ENCODE results near the gene LTF. TPM values are rescaled to one million over a fixed set of nuclear protein-coding genes. Genes with fewer than 3 reads are reported as not detected.

Gene LTF
- total and polyA plus RNA-seq, 2 of the 13 experiments (the other 11 are each of a cell fraction or from before 2014, with no cell fraction given) = not detected

GRCh38 chr3:46496746-46497555 is 32.2 kb upstream of the LTF start:
- peaks cover 13% of the 10 kb centered on the region for H3K4me1 ChIP-seq (ENCODE audit: insufficient read depth, low read length)
- no peak overlapping the region for H3K4me3 ChIP-seq (replicated peaks in 1 of 3; ENCODE audit: insufficient read depth in 1 of 3, low read depth in 2 of 3, low read length in 3 of 3)
- FAIRE-seq (no peak), DNase-seq (ENCODE audit: low spot score) (no peak), ATAC-seq (peak; percentile 62)
- ChIA-PET POLR2A (no interaction called here), CTCF (ENCODE audit: low intra/inter-chr PET ratio, low total read pairs) (interaction anchor here (1.3 kb wide), 1 partner anchor 8 kb away, joined by 3 read pairs; no protein-coding TSS in a partner anchor)
- H3K79me2 ChIP-seq (ENCODE audit: insufficient read depth, low read length) = no peaks in the 10 kb centered on the region
- peaks cover 0 to 1% of the 10 kb centered on the region in 2 experiments; a peak in 1 of 5 replicates for H3K27me3 ChIP-seq (ENCODE audit: control insufficient read depth in 1 of 2, insufficient read depth in 2 of 2, low read length in 2 of 2)
- no TSS peak for BruUV-seq (replicated peaks)
- 13% methylated on average over 8 of the region's 9 CpGs for WGBS (ENCODE audit: low lambda C conversion rate)
- H2AFZ ChIP-seq (ENCODE audit: low read length) = no peak overlapping the region
- intact Hi-C loops (cut with micrococcal nuclease; ENCODE audit: unreplicated experiment) (no loop called here), in situ Hi-C loops (cut with HindIII; ENCODE audit: extremely low pct_ligation_motif_present, low pct_unique_long_range_greater_than_20kb) (no loop called here)
- no peaks in the 10 kb centered on the region for H3K36me3 ChIP-seq (replicated peaks in 1 of 2; ENCODE audit: control insufficient read depth in 1 of 2, insufficient read depth in 2 of 2, low read length in 2 of 2)
- H4K20me1 ChIP-seq (ENCODE audit: insufficient read depth, low read length) = 0 out of 2 replicates have a peak, but pooled peaks cover 3% of the 10 kb centered on the region
- no peak overlapping the region for H3K9ac ChIP-seq (ENCODE audit: insufficient read depth, low read depth, low read length)
- H3K9me3 ChIP-seq (ENCODE audit: low read length) = no peaks in the 10 kb centered on the region
- H3K27ac ChIP-seq (ENCODE audit: extremely low read length, insufficient read depth, low read length) = no peak overlapping the region
- H3K4me2 ChIP-seq (ENCODE audit: low read depth, low read length) = peak overlapping the region; percentile 34
- TF ChIP-seq ATF4 (CRISPR knock-in tag; IDR thresholded peaks at IDR 0.05) (peak in 1 of 2 experiments; percentile 93; a peak in 2 of 4 replicates), ZNF737 (CRISPR knock-in tag; IDR thresholded peaks at IDR 0.05; ENCODE audit: borderline replicate concordance) (no peak), CTCF (CRISPR knock-in tag; IDR thresholded peaks at IDR 0.05) (peak; percentile 30; the same call in 1 of the 2 replicates), SNAPC5 (CRISPR knock-in tag; IDR thresholded peaks at IDR 0.05; ENCODE audit: borderline replicate concordance) (no peak), PRMT3 (CRISPR knock-in tag; IDR thresholded peaks at IDR 0.05; ENCODE audit: borderline replicate concordance, low read depth) (no peak), KLF11 (CRISPR knock-in tag; IDR thresholded peaks at IDR 0.05) (no peak), THAP11 (CRISPR knock-in tag; IDR thresholded peaks at IDR 0.05) (no peak), ZSCAN29 (CRISPR knock-in tag; conservative IDR thresholded peaks at IDR 0.05) (no peak), CEBPB (IDR thresholded peaks at IDR 0.05; ENCODE audit: borderline replicate concordance, low read depth, low read length) (peak; percentile 21; the same call in 1 of the 2 replicates), ZNF24 (IDR thresholded peaks at IDR 0.05) (no peak), CEBPG (CRISPR knock-in tag; IDR thresholded peaks at IDR 0.05) (peak; percentile 69), ZNF597 (CRISPR knock-in tag; IDR thresholded peaks at IDR 0.05) (no peak), REPIN1 (CRISPR knock-in tag; IDR thresholded peaks at IDR 0.05; ENCODE audit: borderline replicate concordance, low read depth) (no peak), ZFP91 (CRISPR knock-in tag; IDR thresholded peaks at IDR 0.05; ENCODE audit: borderline replicate concordance) (0 out of 2 replicates have a peak, but pooled peaks have one; percentile 15), RARA (CRISPR knock-in tag; IDR thresholded peaks at IDR 0.05) (peak; percentile 69), KDM3A (CRISPR knock-in tag; IDR thresholded peaks at IDR 0.05; ENCODE audit: low read depth) (no peak)

Data from HepG2 (cell line).